ENCODE results near the gene CHID1. TPM values are rescaled to one million over a fixed set of nuclear protein-coding genes. Genes with fewer than 3 reads are reported as not detected.

CHID1 gene
- total and polyA plus RNA-seq, 2 of the 8 experiments (the other 6 are each of a cell fraction or from before 2014, with no cell fraction given): 81.2 to 88.5 TPM

GRCh38 chr11:868394-868793 lies 42.2 kb downstream of the CHID1 start:
- no peak overlapping the region for H2BK15ac ChIP-seq (ENCODE audit: low read length)
- no peak for DNase-seq (ENCODE audit: low read depth in 1 of 2, low spot score in 2 of 2)
- no peaks in the 10 kb centered on the region for H3K79me1 ChIP-seq (ENCODE audit: low read depth, low read length)
- ChIA-PET CTCF (ENCODE audit: partially characterized antibody) (interaction anchor here (0.9 to 6.3 kb wide), 8 partner anchors 9 to 182 kb away, joined by 3 to 35 read pairs (median 5); no protein-coding TSS in a partner anchor), POLR2A (ENCODE audit: partially characterized antibody) (interaction anchor here (0.6 to 4.8 kb wide), 9 partner anchors 8 to 185 kb away, joined by 3 to 24 read pairs (median 4); no protein-coding TSS in a partner anchor)
- H3K23ac ChIP-seq (ENCODE audit: insufficient read length): no peak overlapping the region
- 89% methylated on average over 17 of the region's 17 CpGs; no CpG with 5 or more reads in 1 of the 2 experiments for WGBS, 2 experiments (ENCODE audit: extremely low coverage in 1 of 2, insufficient coverage in 1 of 2, insufficient read length in 1 of 2, insufficient replicate concordance in 2 of 2, low coverage in 1 of 2, low lambda C conversion rate in 2 of 2, missing lambda C conversion rate in 1 of 2)
- H3K9ac ChIP-seq (replicated peaks in 1 of 4; ENCODE audit: extremely low read depth in 1 of 4, low read depth in 3 of 4, low read length in 3 of 4): no peak overlapping the region
- no peak overlapping the region for H4K8ac ChIP-seq (ENCODE audit: extremely low read depth, insufficient read depth, low read length)
- FAIRE-seq: no peak
- H3K27me3 ChIP-seq (replicated peaks in 1 of 4; ENCODE audit: control insufficient read depth in 3 of 4, extremely low read depth in 1 of 4, insufficient read depth in 3 of 4, low read length in 3 of 4): no peaks in the 10 kb centered on the region
- H3K56ac ChIP-seq (replicated peaks; ENCODE audit: insufficient read length, low read depth, low read length): no peak overlapping the region
- no peak overlapping the region for H3K18ac ChIP-seq (ENCODE audit: extremely low read depth, low read length)
- no peaks in the 10 kb centered on the region for H3K79me2 ChIP-seq (ENCODE audit: control insufficient read depth in 1 of 2, insufficient read depth in 2 of 2, low read length in 2 of 2)
- H2BK5ac ChIP-seq (ENCODE audit: low read depth, low read length): no peak overlapping the region
- TF ChIP-seq RAD21 (IDR thresholded peaks at IDR 0.05 in 1 of 2, conservative IDR thresholded peaks at IDR 0.05 in 1 of 2; ENCODE audit: low read depth in 2 of 2, low read length in 2 of 2) (no peak), SIX5 (IDR thresholded peaks at IDR 0.05; ENCODE audit: low read depth, low read length) (no peak), EGR1 (IDR thresholded peaks at IDR 0.05; ENCODE audit: borderline replicate concordance, low read depth, low read length) (no peak), CHD1 (IDR thresholded peaks at IDR 0.05; ENCODE audit: low read depth, low read length) (no peak), CBX8 (IDR thresholded peaks at IDR 0.05; ENCODE audit: borderline replicate concordance, low read depth, low read length) (no peak), EP300 (IDR thresholded peaks at IDR 0.05; ENCODE audit: borderline replicate concordance in 1 of 2, low read depth in 2 of 2, low read length in 2 of 2) (no peak), SP1 (IDR thresholded peaks at IDR 0.05; ENCODE audit: low read depth, low read length) (no peak), KDM5A (IDR thresholded peaks at IDR 0.05; ENCODE audit: low read length) (no peak)
- no peak overlapping the region for H3K4me3 ChIP-seq (ENCODE audit: extremely low read depth in 1 of 4, insufficient read depth in 2 of 4, low read depth in 3 of 4, low read length in 4 of 4)
- no peak overlapping the region for H2BK20ac ChIP-seq (ENCODE audit: low read length)
- peaks cover 13 to 34% of the 10 kb centered on the region in 2 experiments for H4K20me1 ChIP-seq (replicated peaks in 1 of 2; ENCODE audit: control insufficient read depth in 1 of 2, insufficient read depth in 2 of 2, low read length in 2 of 2)
- no peak overlapping the region for H3K14ac ChIP-seq (ENCODE audit: insufficient read length)
- H3K36me3 ChIP-seq (ENCODE audit: control insufficient read depth in 2 of 4, insufficient read depth in 4 of 4, low read length in 3 of 4): peaks cover 0 to 4% (median 0%) of the 10 kb centered on the region in 4 experiments; a peak in 3 of 8 replicates
- peaks cover 0 to 20% (median 14%) of the 10 kb centered on the region in 4 experiments; a peak in 6 of 7 replicates for H3K4me1 ChIP-seq (replicated peaks in 1 of 4; ENCODE audit: control insufficient read depth in 3 of 4, insufficient read depth in 4 of 4, low read length in 3 of 4)
- no peak overlapping the region for H3K27ac ChIP-seq (ENCODE audit: low read depth, low read length)
- H3K9me3 ChIP-seq (ENCODE audit: insufficient read depth in 2 of 2, low read depth in 1 of 2, low read length in 1 of 2): no peaks in the 10 kb centered on the region
- no peak overlapping the region for H3K4ac ChIP-seq (replicated peaks; ENCODE audit: insufficient read length, low read depth, low read length)
- no peaks in the 10 kb centered on the region for H3K23me2 ChIP-seq (ENCODE audit: low read depth, low read length)
- H4K5ac ChIP-seq (ENCODE audit: insufficient read length, low read depth, low read length): no peak overlapping the region
- H2BK120ac ChIP-seq (replicated peaks; ENCODE audit: low read depth, low read length): no peak overlapping the region
- H3K4me2 ChIP-seq (ENCODE audit: insufficient read depth in 1 of 2, low read depth in 2 of 2, low read length in 2 of 2): no peak overlapping the region
- H2BK12ac ChIP-seq (ENCODE audit: low read depth, low read length): no peak overlapping the region
- no peak overlapping the region for H4K91ac ChIP-seq (replicated peaks; ENCODE audit: insufficient read length, low read length)
- no peak overlapping the region for H2AK5ac ChIP-seq (ENCODE audit: low read depth, low read length)
- no peak overlapping the region for H2AFZ ChIP-seq (ENCODE audit: low read length)
